Smooth muscle cell (in vitro differentiated cells): ENCODE measurements around the gene IL1RAPL1. TPM values are rescaled to one million over a fixed set of nuclear protein-coding genes. Genes with fewer than 3 reads are reported as not detected.

Experiments used
- DNase-seq: peaks from one replicate; lab custom pipeline; 2025; ENCODE audit not compliant: unreplicated experiment; lab: John Stamatoyannopoulos, UW
- H2AFZ ChIP-seq: fragments of 200-600 bp; sonication (generic); 2 replicates; pipeline ENCODE4 v1.6.0; 2016; ENCODE audit warnings: antibody characterized with exemption, low read depth, mild to moderate bottlenecking
- H3F3A ChIP-seq: fragments of 200-600 bp; sonication (generic); 2 replicates; pipeline ENCODE4 v1.6.0; 2017; ENCODE audit warnings: antibody characterized with exemption, low read depth
- H3K27ac ChIP-seq: fragments of 200-600 bp; sonication (generic); 2 replicates; pipeline ENCODE4 v1.5.1; 2016; ENCODE audit warnings: low read depth, mild to moderate bottlenecking
- H3K27me3 ChIP-seq: fragments of 200-600 bp; sonication (generic); 2 replicates; pipeline ENCODE4 v1.6.1; 2016; ENCODE audit warnings: low read depth, mild to moderate bottlenecking
- H3K36me3 ChIP-seq: fragments of 200-600 bp; sonication (generic); 2 replicates; pipeline ENCODE4 v1.5.1; 2016; ENCODE audit warnings: low read depth
- H3K4me1 ChIP-seq: fragments of 200-600 bp; sonication (generic); 2 replicates; pipeline ENCODE4 v1.5.1; 2016; ENCODE audit warnings: low read depth
- H3K4me2 ChIP-seq: fragments of 200-600 bp; sonication (generic); 2 replicates; pipeline ENCODE4 v1.6.0; 2016; ENCODE audit warnings: mild to moderate bottlenecking
- H3K4me3 ChIP-seq: fragments of 200-600 bp; sonication (generic); 2 replicates; pipeline ENCODE4 v1.5.1; 2016; ENCODE audit warnings: mild to moderate bottlenecking
- H3K79me2 ChIP-seq: fragments of 200-600 bp; sonication (generic); 2 replicates; pipeline ENCODE4 v1.6.0; 2016; ENCODE audit warnings: low read depth, mild to moderate bottlenecking
- H3K9ac ChIP-seq: fragments of 200-600 bp; sonication (generic); 2 replicates; pipeline ENCODE4 v1.6.0; 2016; ENCODE audit warnings: low read depth
- H3K9me3 ChIP-seq: fragments of 200-600 bp; sonication (generic); replicated peaks from 2 replicates; pipeline ENCODE4 v1.5.1; 2016; ENCODE audit warnings: low read depth
- H4K20me1 ChIP-seq: fragments of 200-600 bp; sonication (generic); 2 replicates; pipeline ENCODE4 v1.6.0; 2016; ENCODE audit warnings: low read depth
- WGBS: methylation state at CpG from one replicate; pipeline ENCODE4 v1.1.7; 2016; ENCODE audit warnings: low lambda C conversion rate; 5-methylcytosine and 5-hydroxymethylcytosine counted together
- polyA plus RNA-seq: library from polyadenylated mRNA; unstranded; fragments of >200 nt; fragmentation: Nextera tagmentation; extraction: Ambion mirVana; gene quantifications from 2 replicates; pipeline ENCODE4 v1.2.1, GENCODE V29; 2016
- total RNA-seq: library from RNA; depleted of rRNA; stranded (reverse); fragments of >200 nt; gene quantifications from 2 replicates; pipeline ENCODE4 v1.2.3, GENCODE V29; 2014
- TF ChIP-seq, protein P1 (sequence below): fragments of 200-600 bp; sonication (generic); IDR thresholded peaks from 2 replicates; pipeline ENCODE4 v1.5.1; 2017; ENCODE audit warnings: borderline replicate concordance, mild to moderate bottlenecking, antibody characterized with exemption; ENCODE audit not compliant: insufficient read depth, poor library complexity, severe bottlenecking

IL1RAPL1 gene
- total and polyA plus RNA-seq, 2 experiments from 2014 or later = 0.04 TPM; not detected in 1

DNA sequence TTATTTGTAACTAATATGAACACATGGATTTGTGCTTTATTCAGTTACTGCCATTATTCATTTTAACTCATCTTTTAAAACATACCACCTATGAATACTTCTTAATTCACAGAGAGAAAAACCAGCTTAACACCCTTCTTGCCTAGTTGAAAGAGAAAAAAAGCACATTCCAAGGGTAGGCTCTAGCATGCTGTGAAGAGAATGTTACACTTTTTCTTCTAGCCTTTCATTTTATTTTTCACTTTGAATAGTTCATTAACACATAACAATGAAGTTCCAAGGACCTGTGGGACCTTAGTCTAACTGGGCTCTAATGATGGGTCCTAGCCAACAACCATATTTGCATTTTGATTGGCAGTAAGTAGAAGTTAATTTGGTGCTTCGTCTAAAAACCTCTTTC is 1348.2 kb downstream of the IL1RAPL1 start:
- H3K27me3 ChIP-seq = no peaks in the 10 kb centered on the region
- DNase-seq = no peak
- no peak overlapping the region for H2AFZ ChIP-seq
- no peaks in the 10 kb centered on the region for H3K36me3 ChIP-seq
- no peaks in the 10 kb centered on the region for H3K9me3 ChIP-seq
- H3K79me2 ChIP-seq = no peaks in the 10 kb centered on the region
- H3K4me3 ChIP-seq = no peak overlapping the region
- TF ChIP-seq, protein P1, sequence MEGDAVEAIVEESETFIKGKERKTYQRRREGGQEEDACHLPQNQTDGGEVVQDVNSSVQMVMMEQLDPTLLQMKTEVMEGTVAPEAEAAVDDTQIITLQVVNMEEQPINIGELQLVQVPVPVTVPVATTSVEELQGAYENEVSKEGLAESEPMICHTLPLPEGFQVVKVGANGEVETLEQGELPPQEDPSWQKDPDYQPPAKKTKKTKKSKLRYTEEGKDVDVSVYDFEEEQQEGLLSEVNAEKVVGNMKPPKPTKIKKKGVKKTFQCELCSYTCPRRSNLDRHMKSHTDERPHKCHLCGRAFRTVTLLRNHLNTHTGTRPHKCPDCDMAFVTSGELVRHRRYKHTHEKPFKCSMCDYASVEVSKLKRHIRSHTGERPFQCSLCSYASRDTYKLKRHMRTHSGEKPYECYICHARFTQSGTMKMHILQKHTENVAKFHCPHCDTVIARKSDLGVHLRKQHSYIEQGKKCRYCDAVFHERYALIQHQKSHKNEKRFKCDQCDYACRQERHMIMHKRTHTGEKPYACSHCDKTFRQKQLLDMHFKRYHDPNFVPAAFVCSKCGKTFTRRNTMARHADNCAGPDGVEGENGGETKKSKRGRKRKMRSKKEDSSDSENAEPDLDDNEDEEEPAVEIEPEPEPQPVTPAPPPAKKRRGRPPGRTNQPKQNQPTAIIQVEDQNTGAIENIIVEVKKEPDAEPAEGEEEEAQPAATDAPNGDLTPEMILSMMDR = no peak
- no peak overlapping the region for H3K9ac ChIP-seq
- H3K4me1 ChIP-seq = no peaks in the 10 kb centered on the region
- no peaks in the 10 kb centered on the region for H3F3A ChIP-seq
- no peak overlapping the region for H3K27ac ChIP-seq
- no peaks in the 10 kb centered on the region for H4K20me1 ChIP-seq
- 34% methylated on average over 1 of the region's 1 CpG for WGBS
- H3K4me2 ChIP-seq = no peak overlapping the region

DNA sequence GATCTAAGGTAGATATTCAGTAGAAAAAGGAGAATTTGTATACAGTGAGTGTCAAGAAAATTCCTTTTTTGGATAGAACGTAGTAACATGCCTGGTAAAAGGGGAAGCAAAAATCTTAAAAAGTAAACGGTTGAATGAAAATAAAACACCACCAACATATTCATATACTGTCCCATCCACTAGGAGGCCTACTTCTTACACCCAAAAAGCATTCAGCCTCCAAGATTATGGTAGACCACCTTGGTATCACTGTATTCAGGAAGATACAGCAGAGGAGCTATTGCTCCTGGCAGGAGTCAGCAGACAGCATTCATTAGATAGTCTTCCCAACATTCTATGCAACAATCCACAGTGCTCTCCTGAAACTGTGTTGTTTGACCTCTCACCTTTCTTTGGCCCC is 1353.5 kb downstream of the IL1RAPL1 start:
- Histone ChIP-seq H3K27me3 (no peaks in the 10 kb centered on the region), H3K9ac (no peak overlapping the region), H3K4me2 (no peak overlapping the region), H3K36me3 (no peaks in the 10 kb centered on the region), H3F3A (no peaks in the 10 kb centered on the region), H3K27ac (no peak overlapping the region), H4K20me1 (no peaks in the 10 kb centered on the region), H3K79me2 (no peaks in the 10 kb centered on the region), H3K4me1 (no peaks in the 10 kb centered on the region), H2AFZ (no peak overlapping the region), H3K4me3 (no peak overlapping the region), H3K9me3 (no peaks in the 10 kb centered on the region)
- 79% methylated on average over 2 of the region's 2 CpGs for WGBS
- no peak for DNase-seq
- TF ChIP-seq, protein P1 = no peak

DNA sequence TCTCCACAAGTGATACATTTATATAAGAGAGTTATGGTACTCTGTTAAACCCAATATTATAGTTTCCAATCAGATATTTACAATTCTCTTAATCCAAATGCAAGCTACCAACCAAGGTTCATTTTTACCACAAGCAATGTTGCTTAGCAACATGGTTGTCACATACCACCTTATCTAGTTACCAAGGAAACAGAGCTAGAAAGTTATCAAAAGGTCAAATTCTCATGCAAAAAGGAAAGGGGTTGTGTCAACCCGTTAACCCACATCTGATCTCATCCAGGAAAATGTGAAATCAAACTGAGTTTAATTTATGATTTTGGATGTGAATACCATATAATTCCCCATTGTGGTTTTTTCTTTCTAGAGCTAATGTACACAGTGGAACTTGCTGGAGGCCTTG is 1354.0 kb downstream of the IL1RAPL1 start:
- 36% methylated on average over 1 of the region's 1 CpG for whole genome bisulfite sequencing
- no peaks in the 10 kb centered on the region for H3K27me3 ChIP-seq
- DNase-seq = no peak
- H3K79me2 ChIP-seq = no peaks in the 10 kb centered on the region
- H3K27ac ChIP-seq = no peak overlapping the region
- no peak overlapping the region for H3K4me2 ChIP-seq
- H3K9ac ChIP-seq = no peak overlapping the region
- H3K36me3 ChIP-seq = no peaks in the 10 kb centered on the region
- H2AFZ ChIP-seq = no peak overlapping the region
- no peaks in the 10 kb centered on the region for H3K9me3 ChIP-seq
- no peaks in the 10 kb centered on the region for H4K20me1 ChIP-seq
- no peak overlapping the region for H3K4me3 ChIP-seq
- no peaks in the 10 kb centered on the region for H3K4me1 ChIP-seq
- TF ChIP-seq, protein P1 = no peak
- H3F3A ChIP-seq = no peaks in the 10 kb centered on the region

DNA sequence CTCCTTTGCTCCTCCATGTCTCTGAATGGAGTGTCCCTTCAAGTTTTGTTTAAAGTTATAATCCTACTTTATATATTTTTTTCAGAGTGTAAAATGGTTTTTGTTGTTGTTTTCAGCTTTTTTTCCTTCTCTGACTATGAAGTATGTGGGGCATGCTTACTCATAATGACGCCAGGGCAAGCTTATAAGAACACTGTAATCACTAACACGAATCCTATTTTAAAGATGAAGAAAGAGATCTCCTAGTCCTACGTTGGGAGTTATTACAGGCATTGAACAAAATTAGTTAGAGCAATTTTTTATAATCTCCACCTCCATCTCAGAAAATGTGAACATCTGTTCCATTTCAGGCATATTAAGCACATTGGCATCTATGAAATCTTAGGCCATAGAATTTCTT is 1360.0 kb downstream of the IL1RAPL1 start:
- no peaks in the 10 kb centered on the region for H3K4me1 ChIP-seq
- WGBS = 57% methylated on average over 3 of the region's 3 CpGs
- no peak overlapping the region for H3K9ac ChIP-seq
- no peaks in the 10 kb centered on the region for H3K9me3 ChIP-seq
- no peak for DNase-seq
- no peaks in the 10 kb centered on the region for H3K79me2 ChIP-seq
- H4K20me1 ChIP-seq = no peaks in the 10 kb centered on the region
- H3K27ac ChIP-seq = no peak overlapping the region
- no peaks in the 10 kb centered on the region for H3K27me3 ChIP-seq
- H3K4me2 ChIP-seq = no peak overlapping the region
- no peaks in the 10 kb centered on the region for H3K36me3 ChIP-seq
- H3K4me3 ChIP-seq = no peak overlapping the region
- H2AFZ ChIP-seq = no peak overlapping the region
- TF ChIP-seq, protein P1 = no peak
- no peaks in the 10 kb centered on the region for H3F3A ChIP-seq
